Activated CD8-positive, alpha-beta memory T cell treated with anti-CD3 and anti-CD28 coated beads, Interleukin-2, amount 50 U/mL, for 24 hours (primary cell): Measurements from ENCODE around the gene IRS1.

ENCODE experiments used
- DNase-seq: peaks from one replicate; pipeline ENCODE4 v3.0.0-alpha.2; 2020; ENCODE audit errors: extremely low read depth

IRS1 gene

GRCh38 chr2:226813148-226813701, 13.6 kb upstream of the IRS1 start:
- DNase-seq: no peak

GRCh38 chr2:226803410-226803809, 3.8 kb upstream of the IRS1 start:
- DNase-seq: no peak

- no peak for DNase-seq
These were observed 3.0 kb upstream of the IRS1 start for GRCh38 chr2:226802573-226802972.

GRCh38 chr2:226800941-226801784, 1.5 kb upstream of the IRS1 start:
- DNase-seq: peak; percentile 66

- no peak for DNase-seq
These were observed 638 bp upstream of the IRS1 start for GRCh38 chr2:226799976-226800940.

GRCh38 chr2:226798422-226799210, 1.0 kb downstream of the IRS1 start:
- DNase-seq: no peak

GRCh38 chr2:226797989-226798421, 1.6 kb downstream of the IRS1 start:
- DNase-seq: no peak

- no peak for DNase-seq
These were observed 2.2 kb downstream of the IRS1 start for GRCh38 chr2:226797289-226797988.

- DNase-seq: no peak
These were observed 2.8 kb downstream of the IRS1 start for GRCh38 chr2:226796840-226797288.

GRCh38 chr2:226796012-226796839, 3.4 kb downstream of the IRS1 start:
- DNase-seq: no peak

- DNase-seq: no peak
These were observed 4.2 kb downstream of the IRS1 start for GRCh38 chr2:226795281-226796011.

GRCh38 chr2:226794751-226795171, 4.9 kb downstream of the IRS1 start:
- no peak for DNase-seq

- DNase-seq: no peak
These were observed 5.4 kb downstream of the IRS1 start for GRCh38 chr2:226794196-226794661.

- no peak for DNase-seq
These were observed 6.0 kb downstream of the IRS1 start for GRCh38 chr2:226793646-226794045.

- DNase-seq: no peak
These were observed 7.3 kb downstream of the IRS1 start for GRCh38 chr2:226792155-226792881.

GRCh38 chr2:226791487-226792081, 8.0 kb downstream of the IRS1 start:
- peak; percentile 72 for DNase-seq

- DNase-seq: no peak
These were observed 8.5 kb downstream of the IRS1 start for GRCh38 chr2:226791056-226791486.

GRCh38 chr2:226790431-226790830, 9.2 kb downstream of the IRS1 start:
- no peak for DNase-seq
